Fibroblast of lung (primary cell): ENCODE measurements around the gene GVQW3. TPM values are rescaled to one million over a fixed set of nuclear protein-coding genes. Genes with fewer than 3 reads are reported as not detected.

Experiments
- DNase-seq, 2 donors: peaks; one replicate each; pipeline versions ENCODE4 v3.0.0 to v3.0.0-alpha.2; 2010; ENCODE audit warnings: low read depth in 2 of 2
- H2AFZ ChIP-seq: 2 replicates; pipeline ENCODE4 v1.5.1; 2012; ENCODE audit warnings: low read length, control low read depth, inconsistent platforms
- H3K27ac ChIP-seq: 2 replicates; pipeline ENCODE4 v1.5.1; 2011; ENCODE audit warnings: low read length, control low read depth; ENCODE audit not compliant: insufficient read depth
- H3K27me3 ChIP-seq: 2 replicates; pipeline ENCODE4 v1.5.1; 2011; ENCODE audit warnings: mild to moderate bottlenecking, low read length; ENCODE audit not compliant: control insufficient read depth, insufficient read depth
- H3K36me3 ChIP-seq: 2 replicates; pipeline ENCODE4 v1.5.1; 2011; ENCODE audit warnings: low read length; ENCODE audit not compliant: control insufficient read depth, insufficient read depth
- H3K4me1 ChIP-seq: 2 replicates; pipeline ENCODE4 v1.5.1; 2011; ENCODE audit warnings: low read length; ENCODE audit not compliant: control insufficient read depth, insufficient read depth; ENCODE audit errors: extremely low read depth
- H3K4me2 ChIP-seq: 2 replicates; pipeline ENCODE4 v1.5.1; 2011; ENCODE audit warnings: low read length, control low read depth; ENCODE audit not compliant: insufficient read depth; ENCODE audit errors: extremely low read depth
- H3K4me3 ChIP-seq, 4 experiments: fragments of 200-600 bp in 1 of 4; sonication (generic) in 1 of 4; replicated peaks in 1 of 4; 2 replicates each; pipeline ENCODE4 v1.5.1; 2011 to 2016; ENCODE audit warnings: low read length in 4 of 4, low read depth in 3 of 4, mild to moderate bottlenecking in 3 of 4, control low read depth in 2 of 4, inconsistent platforms in 1 of 4, mixed read lengths in 1 of 4; ENCODE audit not compliant: insufficient read depth in 1 of 4; ENCODE audit errors: control extremely low read depth in 1 of 4
- H3K79me2 ChIP-seq: 2 replicates; pipeline ENCODE4 v1.5.1; 2012; ENCODE audit warnings: mild to moderate bottlenecking, low read length, inconsistent platforms; ENCODE audit not compliant: control insufficient read depth, insufficient read depth
- H3K9ac ChIP-seq: 2 replicates; pipeline ENCODE4 v1.5.1; 2011; ENCODE audit warnings: mild to moderate bottlenecking, low read length, control low read depth; ENCODE audit not compliant: insufficient read depth
- H3K9me3 ChIP-seq: 2 replicates; pipeline ENCODE4 v1.5.1; 2012; ENCODE audit warnings: low read depth, low read length; ENCODE audit not compliant: control insufficient read depth, insufficient read depth
- H4K20me1 ChIP-seq: 2 replicates; pipeline ENCODE4 v1.5.1; 2011; ENCODE audit warnings: low read length; ENCODE audit not compliant: control insufficient read depth, insufficient read depth; ENCODE audit errors: extremely low read depth
- EZH2 ChIP-seq: IDR thresholded peaks from 2 replicates; pipeline ENCODE4 v1.5.1; 2012; ENCODE audit warnings: low read length, control low read depth, mild to moderate bottlenecking; ENCODE audit errors: missing control alignments
- polyA plus RNA-seq, 2 donors: library from polyadenylated mRNA; depleted of rRNA in 1 of 2; stranded (reverse) in 1 of 2; unstranded in 1 of 2; fragments of >200 nt; gene quantifications; 2 replicates each; pipeline ENCODE4 v1.2.1, GENCODE V29; 2011 to 2012; ENCODE audit warnings: missing spikeins in 1 of 2
- total RNA-seq: library from RNA; depleted of rRNA; stranded (reverse); fragments of >200 nt; gene quantifications from 2 replicates; pipeline ENCODE4 v1.2.1, GENCODE V29; 2014
- TF ChIP-seq, protein P1 (sequence below), 2 donors: IDR thresholded peaks in 1 of 2; conservative IDR thresholded peaks in 1 of 2; 1 replicate in 1 of 2; 2 replicates in 1 of 2; pipeline ENCODE4 v1.5.1; 2011 to 2012; ENCODE audit warnings: low read length in 2 of 2, control low read depth in 1 of 2, inconsistent platforms in 1 of 2, low read depth in 1 of 2, mild to moderate bottlenecking in 1 of 2

The GVQW3 gene
- total and polyA plus RNA-seq, 2 donors (not counting 1 experiment from before 2014, with no cell fraction given), result 1.3 to 1.4 TPM

DNA sequence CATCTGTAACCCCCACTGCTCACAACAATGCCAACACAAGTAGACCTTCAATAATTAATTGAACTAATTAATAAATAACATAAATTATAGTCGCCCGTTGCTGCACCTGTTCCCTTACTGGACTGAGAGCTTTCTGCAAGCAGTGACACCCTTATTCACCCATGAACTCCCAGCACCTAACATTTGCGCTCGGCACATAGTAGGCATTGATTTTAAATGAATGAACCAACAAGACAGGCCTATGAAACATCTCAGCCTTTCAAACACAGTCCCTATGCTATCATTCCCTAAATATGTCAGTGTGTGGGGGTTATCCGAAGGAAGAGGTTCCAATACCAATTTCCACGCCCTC is 1.3 kb upstream of the GVQW3 start:
- no peak overlapping the region for H3K27ac ChIP-seq
- no peaks in the 10 kb centered on the region for H3K36me3 ChIP-seq
- H4K20me1 ChIP-seq, result no peaks in the 10 kb centered on the region
- H2AFZ ChIP-seq, result no peak overlapping the region
- H3K4me2 ChIP-seq, result peak overlapping the region; percentile 77
- TF ChIP-seq, protein P1, sequence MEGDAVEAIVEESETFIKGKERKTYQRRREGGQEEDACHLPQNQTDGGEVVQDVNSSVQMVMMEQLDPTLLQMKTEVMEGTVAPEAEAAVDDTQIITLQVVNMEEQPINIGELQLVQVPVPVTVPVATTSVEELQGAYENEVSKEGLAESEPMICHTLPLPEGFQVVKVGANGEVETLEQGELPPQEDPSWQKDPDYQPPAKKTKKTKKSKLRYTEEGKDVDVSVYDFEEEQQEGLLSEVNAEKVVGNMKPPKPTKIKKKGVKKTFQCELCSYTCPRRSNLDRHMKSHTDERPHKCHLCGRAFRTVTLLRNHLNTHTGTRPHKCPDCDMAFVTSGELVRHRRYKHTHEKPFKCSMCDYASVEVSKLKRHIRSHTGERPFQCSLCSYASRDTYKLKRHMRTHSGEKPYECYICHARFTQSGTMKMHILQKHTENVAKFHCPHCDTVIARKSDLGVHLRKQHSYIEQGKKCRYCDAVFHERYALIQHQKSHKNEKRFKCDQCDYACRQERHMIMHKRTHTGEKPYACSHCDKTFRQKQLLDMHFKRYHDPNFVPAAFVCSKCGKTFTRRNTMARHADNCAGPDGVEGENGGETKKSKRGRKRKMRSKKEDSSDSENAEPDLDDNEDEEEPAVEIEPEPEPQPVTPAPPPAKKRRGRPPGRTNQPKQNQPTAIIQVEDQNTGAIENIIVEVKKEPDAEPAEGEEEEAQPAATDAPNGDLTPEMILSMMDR (conservative IDR thresholded peaks at IDR 0.05 in 1 of 2, IDR thresholded peaks at IDR 0.05 in 1 of 2; ENCODE audit: low read depth in 1 of 2, low read length in 2 of 2), result no peak
- TF ChIP-seq EZH2, result no peak
- no peaks in the 10 kb centered on the region for H3K27me3 ChIP-seq
- peak overlapping the region; percentile 52 to 86 (median 72) for H3K4me3 ChIP-seq
- peak overlapping the region; percentile 81 for H3K9ac ChIP-seq
- H3K9me3 ChIP-seq, result no peaks in the 10 kb centered on the region
- DNase-seq, result no peak
- peaks cover 7% of the 10 kb centered on the region for H3K4me1 ChIP-seq
- peaks cover 52% of the 10 kb centered on the region for H3K79me2 ChIP-seq

DNA sequence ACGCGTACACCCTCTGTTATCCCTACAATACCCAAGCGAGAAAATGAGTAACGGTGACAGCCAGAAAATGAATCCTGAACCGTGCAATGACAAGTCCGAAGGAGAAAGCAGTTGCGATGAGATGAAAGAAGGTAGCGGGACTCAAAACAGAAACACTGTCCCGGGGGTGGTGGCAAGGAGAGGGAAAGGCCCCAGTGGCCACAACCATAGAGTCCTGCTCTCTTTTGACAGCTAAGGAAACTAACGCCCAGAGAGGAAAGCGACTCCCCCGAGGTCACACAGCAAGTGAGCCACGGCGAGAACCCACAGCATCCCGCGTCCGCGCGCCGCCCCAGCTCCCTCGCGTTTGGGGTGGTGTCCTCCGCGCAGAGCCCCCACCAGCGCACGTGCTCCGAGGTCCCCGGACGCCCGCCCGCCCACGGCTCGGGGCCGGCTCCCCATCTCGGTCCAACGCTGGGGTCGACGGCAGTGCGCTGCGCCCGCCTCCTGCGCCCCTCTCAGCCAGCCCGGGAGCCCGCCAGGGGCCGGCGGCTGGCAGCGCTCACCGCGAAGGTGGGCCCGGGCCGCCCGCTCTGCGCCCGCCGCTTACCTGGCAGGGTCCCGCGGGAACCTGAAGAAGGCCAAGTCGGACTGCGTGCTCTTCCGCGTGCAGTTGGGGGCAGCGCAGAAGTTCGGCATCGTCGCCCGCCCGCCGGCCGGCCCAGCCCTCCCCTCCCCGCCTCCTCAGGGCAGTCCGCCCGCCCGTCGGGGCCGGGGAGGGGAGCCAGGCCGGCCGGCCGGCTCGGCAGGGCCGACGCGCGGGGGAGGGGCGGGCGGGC is 755 bp upstream of the GVQW3 start:
- peak overlapping the region; percentile 21 for H2AFZ ChIP-seq
- TF ChIP-seq EZH2, result no peak
- TF ChIP-seq, protein P1 (conservative IDR thresholded peaks at IDR 0.05 in 1 of 2, IDR thresholded peaks at IDR 0.05 in 1 of 2; ENCODE audit: low read depth in 1 of 2, low read length in 2 of 2), result no peak
- peak overlapping the region; percentile 62 for H3K27ac ChIP-seq
- H3K79me2 ChIP-seq, result peaks cover 48% of the 10 kb centered on the region
- no peaks in the 10 kb centered on the region for H4K20me1 ChIP-seq
- H3K4me1 ChIP-seq, result peaks cover 7% of the 10 kb centered on the region
- peak overlapping the region; percentile 77 for H3K4me2 ChIP-seq
- H3K36me3 ChIP-seq, result no peaks in the 10 kb centered on the region
- peak; percentile 10 to 13 for DNase-seq
- H3K4me3 ChIP-seq, result peak overlapping the region; percentile 52 to 86 (median 72)
- no peaks in the 10 kb centered on the region for H3K9me3 ChIP-seq
- H3K9ac ChIP-seq, result peak overlapping the region; percentile 81
- no peaks in the 10 kb centered on the region for H3K27me3 ChIP-seq

DNA sequence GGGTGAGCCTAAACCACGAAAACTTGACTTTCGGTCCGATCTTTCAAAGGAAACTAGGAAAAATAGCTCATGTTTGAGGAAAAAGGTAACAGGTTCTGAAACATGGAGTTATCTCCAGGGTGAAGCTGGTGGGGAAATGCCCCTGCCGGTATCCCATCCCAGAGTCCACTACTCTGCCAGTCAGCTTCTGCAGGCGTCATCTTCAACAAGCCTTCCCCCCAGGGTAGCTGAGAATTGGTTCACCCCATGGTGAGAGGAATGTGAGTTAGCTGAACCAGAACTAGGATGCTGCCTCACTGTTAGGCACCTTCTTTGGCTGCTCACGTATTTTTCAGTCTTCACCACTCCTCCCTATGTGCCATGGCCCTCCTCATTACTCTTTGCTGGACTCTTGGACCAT is 1.1 kb downstream of the GVQW3 start:
- Histone ChIP-seq H3K4me2 (peak overlapping the region; percentile 97), H3K9me3 (no peaks in the 10 kb centered on the region), H3K36me3 (no peaks in the 10 kb centered on the region), H3K4me3 (peak overlapping the region; percentile 73 to 89 (median 82)), H3K27me3 (no peaks in the 10 kb centered on the region), H3K4me1 (peaks cover 7% of the 10 kb centered on the region), H4K20me1 (no peaks in the 10 kb centered on the region), H3K9ac (no peak overlapping the region), H3K79me2 (peaks cover 34% of the 10 kb centered on the region), H3K27ac (no peak overlapping the region), H2AFZ (peak overlapping the region; percentile 21)
- no peak for DNase-seq
- TF ChIP-seq, protein P1 (conservative IDR thresholded peaks at IDR 0.05 in 1 of 2, IDR thresholded peaks at IDR 0.05 in 1 of 2; ENCODE audit: low read depth in 1 of 2, low read length in 2 of 2), result no peak
- TF ChIP-seq EZH2, result no peak
